HG03135 (cell line): Measurements from ENCODE around the gene GRIK3.
"Not testable (repeated sequence)": the region's sequence is repeated elsewhere in the genome, so short reads cannot be mapped to it uniquely, and the experiment has no call there.

ENCODE experiments used
- ATAC-seq: cut with Tn5 transposase; IDR thresholded peaks from one replicate; pipeline ENCODE4 v1.9.1; 2021; ENCODE audit warnings: mild to moderate bottlenecking, moderate library complexity; ENCODE audit not compliant: unreplicated experiment

GRIK3 gene

DNA sequence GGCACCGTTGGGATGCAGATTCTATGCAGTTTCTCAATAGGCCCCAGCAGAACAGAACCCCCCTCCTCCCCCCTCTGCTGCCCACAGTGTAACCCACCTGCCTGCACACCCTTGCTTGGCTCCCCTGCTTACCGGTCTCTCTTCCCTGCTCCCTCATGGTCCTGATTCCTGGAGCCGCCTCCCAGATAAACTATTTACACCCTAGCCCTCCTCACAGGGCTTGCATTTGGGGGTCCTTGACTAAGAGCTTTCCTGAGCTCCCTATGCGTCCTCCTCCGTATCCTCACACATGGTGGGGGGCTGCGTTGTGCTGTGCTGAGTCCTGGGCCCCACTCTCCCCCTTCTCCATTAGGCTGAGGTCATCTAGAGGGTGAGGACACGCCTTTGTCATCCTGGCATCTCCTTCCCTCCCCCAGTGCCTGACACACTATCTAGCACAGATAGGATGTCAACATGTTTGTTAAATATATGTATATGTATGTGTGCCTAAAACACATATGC lies 121.9 kb downstream of the GRIK3 start:
- ATAC-seq, result no peak

GRCh38 chr1:36911561-36912364 lies 122.6 kb downstream of the GRIK3 start:
- no peak for ATAC-seq

DNA sequence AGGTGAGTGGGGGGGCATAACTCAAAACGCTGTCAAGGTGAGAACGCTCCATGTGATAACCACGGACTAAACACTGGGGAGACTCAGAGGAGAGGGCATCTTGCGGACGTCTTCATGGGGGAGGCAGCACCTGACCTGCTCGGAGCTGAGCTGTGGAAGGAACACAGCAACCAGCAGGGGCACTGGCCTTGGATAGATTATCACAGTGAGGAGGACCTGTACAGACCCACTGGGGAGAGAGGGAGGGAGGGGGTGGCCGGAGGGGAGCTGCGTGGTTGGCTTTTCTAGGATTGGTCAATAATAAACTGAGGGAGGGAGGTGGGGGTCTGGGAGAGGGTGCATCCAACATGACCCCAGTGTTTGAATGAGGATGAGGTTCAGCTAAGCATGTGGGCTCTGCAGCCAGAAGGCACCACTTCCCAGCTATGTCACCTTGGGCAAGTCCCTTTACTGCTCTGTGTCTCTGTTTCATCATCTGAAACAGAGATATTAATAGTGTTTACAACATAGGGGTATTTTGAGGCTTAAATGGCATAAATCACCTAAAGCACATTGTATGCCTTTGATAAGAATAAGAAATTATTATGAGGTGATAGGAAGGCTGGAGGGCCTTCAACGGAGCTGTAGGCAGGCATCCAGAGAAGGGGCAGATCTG lies 123.3 kb downstream of the GRIK3 start:
- no peak for ATAC-seq

DNA sequence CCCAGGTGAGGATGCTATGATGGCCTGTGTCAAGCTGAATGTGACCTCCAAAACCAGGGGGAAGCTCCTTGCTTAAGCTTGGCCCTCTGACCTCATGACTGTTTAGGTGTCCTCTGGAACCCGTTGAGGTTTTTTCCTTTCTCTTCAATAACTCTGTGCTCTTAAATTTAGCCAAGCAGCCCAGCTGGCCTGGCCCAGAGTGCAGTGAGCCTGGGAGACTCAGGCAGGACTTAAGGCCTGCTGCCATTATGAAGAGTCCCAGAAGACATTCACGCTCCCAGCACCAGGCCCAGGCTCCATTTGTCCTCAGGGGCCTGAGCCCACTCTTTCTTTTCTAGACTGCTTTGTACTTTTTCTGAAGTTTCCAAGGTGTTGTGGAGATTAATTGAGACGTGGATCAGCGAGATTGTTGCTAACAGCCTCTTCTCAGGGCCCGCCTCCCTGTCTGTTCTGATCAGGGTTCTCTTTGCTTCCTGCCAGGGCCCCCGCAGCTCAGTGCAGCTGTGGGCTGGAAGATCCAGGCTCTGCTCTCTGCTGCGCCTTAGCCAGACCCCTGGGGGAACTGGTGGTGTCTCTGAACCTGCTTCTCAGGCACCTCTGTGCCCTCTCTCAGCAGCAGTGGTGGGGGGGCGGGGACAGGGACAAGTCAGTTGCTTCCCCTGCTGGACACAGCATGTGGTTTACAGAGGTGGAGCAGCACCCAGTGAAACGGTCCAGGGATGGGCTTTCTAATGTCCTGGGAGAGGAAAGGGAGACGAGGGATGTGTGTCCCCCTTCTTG lies 124.2 kb downstream of the GRIK3 start:
- no peak for ATAC-seq

DNA sequence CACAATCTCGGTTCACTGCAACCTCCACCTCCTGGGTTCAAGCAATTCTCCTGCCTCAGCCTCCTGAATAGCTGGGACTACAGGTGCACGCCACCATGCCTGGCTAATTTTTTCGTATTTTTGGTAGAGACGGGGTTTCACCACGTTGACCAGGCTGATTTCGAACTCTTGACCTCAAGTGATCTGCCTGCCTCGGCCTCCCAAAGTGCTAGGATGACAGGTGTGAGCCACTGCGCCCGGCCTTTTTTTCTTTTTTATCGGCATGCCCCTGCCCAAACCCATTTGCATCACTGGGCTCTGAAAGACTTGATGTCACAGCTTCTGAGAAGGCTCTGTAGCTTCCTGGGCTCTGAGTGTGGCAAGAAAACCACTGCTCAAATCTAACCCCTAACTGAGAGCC lies 125.0 kb downstream of the GRIK3 start:
- not testable (repeated sequence) for ATAC-seq

DNA sequence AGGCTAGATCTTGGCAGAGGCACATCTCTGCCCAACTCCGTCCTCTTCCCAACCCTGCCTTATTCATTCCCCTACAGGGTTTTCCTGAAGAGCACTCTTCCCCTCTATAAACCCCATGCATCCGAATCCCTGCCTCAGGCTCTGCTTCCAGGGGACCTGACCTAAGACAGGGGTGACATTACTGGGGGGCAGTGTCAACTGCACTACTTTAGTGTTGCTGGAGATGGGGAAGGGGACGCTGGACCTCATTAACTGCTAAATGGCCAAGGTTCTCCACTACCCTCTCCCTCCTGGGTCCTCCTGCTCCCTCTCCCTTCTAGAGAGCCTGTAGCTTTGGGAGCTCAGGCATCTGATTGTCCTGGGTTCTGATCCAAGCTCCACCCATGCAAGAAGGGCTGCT lies 126.2 kb downstream of the GRIK3 start:
- ATAC-seq, result no peak

DNA sequence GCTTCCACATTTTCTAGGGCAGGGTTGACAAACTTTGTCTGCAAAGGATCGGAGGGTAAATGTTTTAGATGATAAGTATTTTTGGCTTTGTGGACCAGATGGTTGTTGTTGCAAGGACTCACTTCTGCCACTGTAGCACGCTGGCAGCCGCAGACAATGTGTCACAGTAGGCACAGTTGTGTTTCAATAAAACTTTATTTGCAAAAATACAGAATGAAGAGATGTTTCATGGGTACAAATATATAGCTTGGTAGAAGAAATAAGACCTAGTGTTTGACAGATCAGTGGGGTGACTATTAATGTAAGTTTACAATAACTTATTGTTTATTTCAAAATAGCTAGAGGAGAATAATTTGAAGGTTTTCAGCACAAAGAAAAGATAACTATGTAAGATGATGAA lies 127.8 kb downstream of the GRIK3 start:
- no peak for ATAC-seq

DNA sequence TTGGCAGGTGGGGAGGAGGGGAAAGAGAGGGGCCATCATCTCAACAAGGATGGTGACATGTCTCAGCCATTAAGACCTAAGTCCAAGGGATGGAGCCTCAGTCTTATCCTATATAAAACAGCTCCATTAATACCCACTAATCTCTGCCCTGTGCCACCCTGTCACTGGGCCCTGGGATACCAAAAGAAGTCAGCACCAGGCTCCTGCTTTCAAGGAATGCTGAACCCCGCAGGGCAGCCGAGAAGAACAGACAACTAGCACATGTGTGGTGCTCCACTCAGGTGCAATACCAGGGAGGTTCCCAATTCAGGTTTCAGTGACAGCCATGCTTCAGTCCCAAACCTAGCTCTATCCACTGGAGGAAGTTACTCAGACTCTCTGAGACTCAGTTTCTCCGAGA lies 128.4 kb downstream of the GRIK3 start:
- ATAC-seq, result no peak

- ATAC-seq, result no peak
Observed at GRCh38 chr1:36900128-36900527, 134.2 kb downstream of the GRIK3 start.

GRCh38 chr1:36897813-36898212 lies 136.5 kb downstream of the GRIK3 start:
- not testable (repeated sequence) for ATAC-seq

DNA sequence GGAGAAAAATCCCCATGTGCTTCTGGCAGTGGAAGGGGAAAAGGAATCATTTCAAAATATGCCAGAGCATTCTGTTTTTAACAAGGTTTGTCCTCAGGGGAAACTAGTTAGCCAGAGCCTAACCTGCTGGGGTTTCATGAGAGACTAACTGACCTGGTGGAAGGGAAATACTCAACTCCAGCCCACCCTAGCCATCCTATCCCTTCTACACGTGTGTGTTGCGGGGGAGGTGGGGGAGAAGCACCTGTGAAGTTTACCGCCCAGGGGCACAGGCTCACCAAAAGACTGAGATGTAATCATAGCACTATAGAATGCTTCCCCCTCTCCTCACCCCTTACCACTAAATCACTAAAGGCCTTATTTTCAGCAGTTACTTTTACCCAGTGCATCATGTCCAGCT lies 139.5 kb downstream of the GRIK3 start:
- no peak for ATAC-seq

GRCh38 chr1:36890776-36891175 lies 143.5 kb downstream of the GRIK3 start:
- ATAC-seq, result no peak

GRCh38 chr1:36889478-36890226 lies 144.7 kb downstream of the GRIK3 start:
- no peak for ATAC-seq

GRCh38 chr1:36888811-36889477 lies 145.4 kb downstream of the GRIK3 start:
- no peak for ATAC-seq

DNA sequence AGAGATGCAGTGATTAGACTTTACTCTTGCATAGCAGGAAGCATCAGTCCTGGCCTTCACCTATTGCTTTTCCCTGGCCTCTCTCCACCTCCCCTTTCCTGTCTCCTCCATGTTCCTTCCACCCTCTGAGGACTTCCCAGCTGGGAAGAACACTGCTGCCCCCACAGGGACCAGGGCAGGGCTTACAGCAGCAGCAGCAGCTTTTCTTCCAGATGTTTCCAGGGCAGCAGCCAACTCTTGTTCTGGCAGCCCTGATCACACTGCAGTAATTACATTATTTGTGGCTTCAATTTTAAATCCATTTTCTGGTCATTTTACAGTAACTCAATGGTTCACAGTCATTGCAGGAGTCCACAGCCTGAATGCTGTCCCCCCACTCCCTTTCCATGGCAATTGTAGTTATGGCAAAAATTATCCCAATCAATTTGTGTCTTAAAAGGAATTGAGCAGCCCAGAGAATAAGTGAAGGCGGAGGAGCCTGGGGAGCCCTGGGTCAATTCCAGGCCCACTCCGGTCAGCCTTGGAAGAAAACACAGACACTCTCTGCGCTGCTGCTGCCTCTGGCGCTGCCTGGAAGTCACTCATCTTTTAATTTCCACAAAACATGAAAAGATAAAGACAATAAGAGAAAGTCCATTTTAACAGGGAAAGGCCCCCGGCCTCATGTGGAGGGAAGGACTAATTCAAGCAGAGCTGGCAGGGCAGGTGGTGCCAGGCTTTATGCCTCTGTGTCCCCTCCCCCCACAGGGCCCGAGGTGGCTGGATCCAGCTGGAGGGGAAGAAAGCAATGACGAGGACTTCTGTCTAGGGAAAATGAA lies 148.6 kb downstream of the GRIK3 start:
- ATAC-seq, result no peak

- no peak for ATAC-seq
Observed at GRCh38 chr1:36884801-36885200, 149.5 kb downstream of the GRIK3 start.

DNA sequence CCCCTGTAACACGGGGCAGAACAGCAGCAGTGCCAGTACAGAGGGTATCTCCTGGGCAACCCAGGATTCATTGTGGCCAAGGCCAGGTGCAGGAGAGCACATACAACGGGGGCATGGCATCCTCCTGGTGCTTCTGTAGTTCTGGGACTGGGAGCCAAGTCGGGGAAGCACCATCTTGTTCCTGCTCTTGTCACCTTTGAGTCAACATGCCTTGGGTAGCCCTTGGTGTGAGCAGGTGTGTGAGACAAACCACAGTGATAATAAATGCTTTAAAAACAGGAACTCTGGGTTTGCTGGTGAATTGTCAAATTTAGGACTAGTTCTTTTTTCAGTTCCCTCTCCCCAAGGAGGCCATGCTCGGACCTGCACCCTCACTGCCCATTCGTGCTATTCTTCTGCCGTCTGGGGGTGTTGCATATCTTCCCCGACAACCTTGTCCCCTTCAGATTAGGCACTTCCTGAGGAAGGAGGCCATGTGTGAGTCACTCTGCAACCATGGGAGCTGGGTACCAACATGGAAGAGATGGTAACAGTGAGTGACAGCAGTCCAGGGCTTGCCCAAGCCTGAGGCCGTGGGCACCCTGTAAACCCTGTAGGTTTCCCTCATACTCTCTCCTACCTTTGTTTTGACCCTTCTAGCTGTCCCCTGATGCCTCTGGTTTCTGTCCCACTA lies 150.2 kb downstream of the GRIK3 start:
- no peak for ATAC-seq

DNA sequence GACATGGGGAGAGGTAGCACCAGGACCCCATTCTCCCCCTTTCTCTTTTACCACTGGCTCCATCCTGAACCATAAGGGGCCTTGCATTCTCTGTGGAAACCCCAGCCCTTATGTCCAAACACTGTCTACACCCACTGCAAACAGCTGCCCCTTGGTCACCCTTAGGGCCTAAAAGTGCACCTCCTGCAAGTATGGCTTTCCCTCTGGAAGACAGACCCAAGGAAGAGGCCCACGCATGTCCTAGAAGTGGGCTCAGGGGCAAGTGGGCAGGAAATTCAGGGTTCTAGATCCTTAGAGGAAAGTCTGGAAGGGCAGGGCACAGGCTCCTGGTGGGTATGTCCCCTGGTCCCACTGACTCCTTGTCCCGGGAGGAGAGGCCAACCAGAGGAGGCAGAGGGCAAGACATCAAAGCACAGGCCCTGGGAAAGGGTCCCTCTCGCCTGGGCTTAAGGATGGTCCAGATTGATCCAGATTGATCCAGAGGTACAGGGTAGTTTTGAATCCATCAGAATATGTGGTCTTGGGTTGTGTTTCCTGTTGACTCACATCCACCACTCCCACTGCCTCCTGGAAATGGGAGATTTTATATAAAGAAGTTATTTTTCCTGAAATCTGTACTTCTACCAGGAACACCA lies 150.9 kb downstream of the GRIK3 start:
- ATAC-seq, result no peak
